IPS-15b (cell line): ENCODE measurements around the gene GRB7.

Experiments used
- H3K27me3 ChIP-seq: one replicate; pipeline ENCODE4 v1.6.1; 2013; ENCODE audit warnings: low read length; ENCODE audit not compliant: control insufficient read depth, insufficient read depth
- H3K36me3 ChIP-seq: one replicate; pipeline ENCODE4 v1.6.1; 2013; ENCODE audit warnings: low read length; ENCODE audit not compliant: control insufficient read depth, insufficient read depth
- H3K4me1 ChIP-seq: one replicate; pipeline ENCODE4 v1.6.1; 2013; ENCODE audit warnings: mild to moderate bottlenecking, low read length; ENCODE audit not compliant: control insufficient read depth, insufficient read depth
- H3K4me3 ChIP-seq: one replicate; pipeline ENCODE4 v1.5.1; 2013; ENCODE audit warnings: low read depth, low read length
- H3K9ac ChIP-seq: one replicate; pipeline ENCODE4 v1.6.1; 2013; ENCODE audit warnings: low read depth, mild to moderate bottlenecking, low read length
- H3K9me3 ChIP-seq: one replicate; pipeline ENCODE4 v1.6.1; 2013; ENCODE audit warnings: mild to moderate bottlenecking, low read length; ENCODE audit not compliant: control insufficient read depth, insufficient read depth

Gene GRB7

DNA sequence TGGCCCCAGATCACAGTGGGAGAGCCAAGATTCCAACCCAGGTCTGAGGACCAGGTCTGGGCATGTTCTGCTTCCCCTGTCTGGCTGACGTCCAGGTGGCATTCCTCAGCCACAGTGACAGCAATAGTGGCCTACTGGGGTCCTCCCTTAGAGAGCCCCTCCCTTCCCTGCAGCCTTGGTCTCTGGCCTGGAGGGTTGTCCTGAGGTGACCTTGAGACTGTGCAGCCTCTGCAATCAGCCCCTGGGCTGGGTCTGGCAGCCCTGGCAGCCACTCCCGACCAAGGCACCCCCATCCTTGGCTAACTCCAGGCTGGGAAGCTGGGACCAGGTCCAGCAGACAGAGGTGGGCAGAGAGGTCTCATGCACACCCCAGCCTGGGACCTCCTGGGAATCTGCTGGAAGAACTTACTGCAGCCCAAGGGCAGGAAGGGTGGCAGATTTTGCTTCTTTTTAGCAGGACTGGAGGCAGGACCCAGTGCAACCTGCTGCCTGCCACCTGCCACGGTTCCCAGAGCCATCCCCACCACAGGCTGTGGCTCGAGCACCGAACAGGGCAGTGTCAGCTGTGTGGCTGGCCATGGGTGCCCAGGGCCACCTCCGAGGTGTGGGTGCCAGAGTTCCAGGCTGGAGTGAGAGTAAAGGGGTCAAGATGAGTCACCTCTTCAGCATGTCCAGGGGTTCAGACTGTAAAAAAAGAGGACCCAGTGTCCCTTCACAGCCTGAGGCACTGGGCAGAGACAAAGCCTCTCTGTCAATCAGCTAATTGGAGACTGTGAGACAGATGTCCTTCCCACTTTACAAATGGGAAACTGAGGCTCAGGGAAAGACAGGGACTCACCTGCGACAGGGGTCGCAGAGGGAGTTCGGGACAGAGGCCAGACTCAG lies 12.6 kb downstream of the GRB7 start:
- H3K4me1 ChIP-seq = peaks cover 3% of the 10 kb centered on the region
- no peaks in the 10 kb centered on the region for H3K9me3 ChIP-seq
- H3K9ac ChIP-seq = no peak overlapping the region
- H3K27me3 ChIP-seq = no peaks in the 10 kb centered on the region
- H3K4me3 ChIP-seq = no peak overlapping the region
- H3K36me3 ChIP-seq = peaks cover 8% of the 10 kb centered on the region

DNA sequence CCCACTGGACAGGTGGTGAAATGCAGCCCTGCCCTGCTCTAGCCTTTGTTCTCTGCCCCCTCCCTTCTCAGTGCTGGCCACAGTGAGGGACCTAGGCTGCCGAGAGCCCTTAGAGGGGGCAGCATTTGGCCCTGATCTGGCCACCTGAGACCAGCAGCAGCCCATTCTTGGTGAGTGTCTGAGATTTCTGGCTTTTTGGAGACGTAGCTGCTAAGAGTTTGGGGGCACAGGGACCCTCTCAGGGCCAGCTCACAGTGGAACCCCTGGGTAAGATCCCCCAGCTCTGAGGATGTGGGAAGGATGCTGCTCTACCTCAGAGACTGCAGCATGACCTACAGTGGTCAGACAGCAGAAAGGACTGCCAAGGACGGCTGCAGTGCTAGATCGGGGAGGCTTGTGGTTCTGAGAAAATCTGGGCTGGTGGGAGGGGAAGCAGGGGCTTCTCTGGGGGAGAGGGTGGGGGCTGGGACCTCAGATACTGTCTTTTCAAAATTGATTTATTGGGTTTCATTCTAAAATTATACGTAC lies 13.3 kb downstream of the GRB7 start:
- Histone ChIP-seq H3K4me1 (peaks cover 8% of the 10 kb centered on the region), H3K27me3 (no peaks in the 10 kb centered on the region), H3K4me3 (no peak overlapping the region), H3K9ac (no peak overlapping the region), H3K9me3 (no peaks in the 10 kb centered on the region), H3K36me3 (peaks cover 1% of the 10 kb centered on the region)

DNA sequence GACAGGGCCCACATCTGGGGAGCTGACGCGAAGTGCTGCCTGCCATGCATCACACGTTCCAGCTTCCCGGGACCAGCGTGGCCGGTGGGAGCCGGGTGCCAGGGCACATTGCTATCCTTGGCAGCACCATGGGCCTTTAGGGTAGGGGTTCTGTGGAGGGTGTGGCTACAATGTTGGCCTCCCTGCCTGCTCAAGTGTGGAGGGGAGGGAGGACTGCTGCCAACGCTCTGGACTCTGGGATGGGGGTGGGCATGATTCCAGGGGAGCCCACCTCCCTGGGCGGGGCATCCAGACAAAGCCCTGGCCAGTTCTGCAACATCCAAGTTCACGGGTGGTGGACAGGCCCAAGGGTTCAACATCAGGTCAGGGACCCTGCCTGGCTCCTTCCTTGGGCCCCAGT lies 13.9 kb downstream of the GRB7 start:
- H3K36me3 ChIP-seq = no peaks in the 10 kb centered on the region
- H3K4me3 ChIP-seq = no peak overlapping the region
- H3K9me3 ChIP-seq = no peaks in the 10 kb centered on the region
- H3K27me3 ChIP-seq = peaks cover 3% of the 10 kb centered on the region
- peaks cover 12% of the 10 kb centered on the region for H3K4me1 ChIP-seq
- H3K9ac ChIP-seq = no peak overlapping the region

DNA sequence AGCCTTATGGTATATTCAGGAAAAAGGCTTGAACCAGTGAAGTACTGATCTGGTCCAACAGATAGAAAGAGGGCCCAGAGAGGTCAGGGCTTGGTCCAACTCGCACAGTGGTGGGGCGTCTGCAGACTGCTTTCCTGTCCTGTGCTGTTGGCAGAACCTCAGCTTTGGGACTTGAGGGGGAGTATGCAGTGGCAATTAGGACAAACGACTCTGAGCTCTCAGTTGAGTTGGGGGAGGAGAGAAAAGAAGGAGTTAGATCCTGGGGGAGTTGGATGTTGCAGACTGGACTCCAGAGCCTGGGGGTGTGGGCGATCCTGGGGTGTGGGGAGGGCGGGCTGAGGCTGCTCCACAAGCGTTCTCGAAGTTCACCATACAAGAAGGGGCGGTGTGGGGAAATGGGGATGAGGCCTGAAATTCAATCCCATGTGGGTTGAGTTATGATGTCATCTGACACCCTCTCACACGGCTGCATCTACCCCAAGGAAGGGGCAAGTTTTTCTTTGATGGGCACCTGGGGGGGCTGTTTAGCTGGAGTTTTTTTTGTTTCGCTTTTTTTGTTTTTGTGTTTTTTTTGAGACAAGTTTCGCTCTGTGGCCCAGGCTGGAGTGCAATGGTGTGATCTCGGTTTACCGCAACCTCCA lies 14.6 kb downstream of the GRB7 start:
- no peak overlapping the region for H3K4me3 ChIP-seq
- no peaks in the 10 kb centered on the region for H3K36me3 ChIP-seq
- H3K27me3 ChIP-seq = peaks cover 3% of the 10 kb centered on the region
- H3K9ac ChIP-seq = peak overlapping the region; percentile 24
- no peaks in the 10 kb centered on the region for H3K9me3 ChIP-seq
- peaks cover 12% of the 10 kb centered on the region for H3K4me1 ChIP-seq

DNA sequence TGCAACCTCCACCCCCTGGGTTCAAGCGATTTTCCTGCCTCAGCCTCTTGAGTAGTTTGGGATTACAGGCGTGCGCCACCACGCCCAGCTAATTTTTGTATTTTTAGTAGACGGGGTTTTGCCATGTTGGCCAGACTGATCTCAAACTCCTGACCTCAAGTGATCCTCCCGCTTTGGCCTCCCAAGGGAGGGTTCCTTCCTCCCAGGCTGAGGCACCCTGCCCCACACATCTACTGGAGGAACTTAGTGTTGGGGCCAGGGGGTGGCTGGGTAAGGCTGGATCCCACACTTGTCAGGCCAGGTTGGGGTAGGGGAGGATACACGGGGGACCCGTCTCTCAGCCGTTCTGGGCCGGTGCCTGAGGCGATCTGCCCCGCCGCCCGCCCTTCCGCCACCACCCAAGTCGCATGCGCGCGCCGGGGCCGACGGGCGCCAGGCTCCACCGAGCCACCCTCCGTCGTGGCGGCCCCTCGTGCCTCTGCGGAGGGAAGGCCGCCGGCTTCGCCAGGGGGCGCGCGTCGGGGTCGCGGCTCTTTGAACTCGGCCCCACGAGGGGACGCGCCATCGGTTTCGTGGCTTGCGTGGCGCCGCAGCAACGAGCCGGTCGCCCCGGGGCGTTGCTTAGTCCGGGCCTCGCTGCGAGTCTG lies 15.9 kb downstream of the GRB7 start:
- H3K4me3 ChIP-seq = peak overlapping the region; percentile 68
- peak overlapping the region; percentile 37 for H3K9ac ChIP-seq
- H3K9me3 ChIP-seq = no peaks in the 10 kb centered on the region
- peaks cover 6% of the 10 kb centered on the region for H3K27me3 ChIP-seq
- no peaks in the 10 kb centered on the region for H3K36me3 ChIP-seq
- peaks cover 13% of the 10 kb centered on the region for H3K4me1 ChIP-seq

DNA sequence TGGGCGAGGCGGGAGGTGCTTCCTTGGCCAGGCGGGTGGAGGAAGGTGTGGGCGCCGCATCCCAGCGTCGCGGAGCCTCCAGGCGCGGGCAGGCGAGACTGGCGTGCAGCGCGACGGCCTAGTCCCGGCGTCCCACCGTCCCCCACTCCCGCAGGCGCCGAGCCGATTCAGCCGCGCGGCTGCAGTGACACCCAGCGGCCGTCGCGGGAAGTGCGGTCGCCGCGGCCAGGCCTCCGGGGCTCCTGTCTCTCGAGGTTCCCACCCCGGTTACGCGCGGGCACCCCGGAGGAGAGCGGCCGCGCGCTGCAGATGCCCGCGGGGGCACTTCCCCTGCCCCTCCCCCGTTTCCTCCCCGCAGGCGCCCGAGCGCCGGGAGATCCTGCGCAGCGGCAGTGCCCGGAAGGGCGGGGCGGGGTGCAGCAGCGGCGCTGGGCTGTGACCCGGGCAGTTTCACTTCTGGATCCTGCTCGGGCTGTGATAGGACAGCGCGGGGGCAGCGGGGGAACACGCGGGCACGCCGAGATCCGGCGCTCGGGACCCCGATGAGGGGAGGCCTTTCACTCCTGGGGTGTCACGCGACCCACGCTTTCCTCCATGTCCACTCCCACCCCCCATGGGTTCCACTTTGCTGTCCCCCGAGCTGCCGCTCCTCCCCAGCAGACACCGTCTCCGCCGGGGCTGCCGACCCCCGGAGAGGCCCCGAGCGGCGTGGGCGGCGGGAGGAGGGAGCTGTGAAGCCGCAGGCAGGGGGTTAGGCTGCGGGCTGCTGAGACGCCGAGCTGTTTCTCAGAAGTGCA lies 16.6 kb downstream of the GRB7 start:
- Histone ChIP-seq H3K9ac (peak overlapping the region; percentile 41), H3K4me1 (peaks cover 13% of the 10 kb centered on the region)

DNA sequence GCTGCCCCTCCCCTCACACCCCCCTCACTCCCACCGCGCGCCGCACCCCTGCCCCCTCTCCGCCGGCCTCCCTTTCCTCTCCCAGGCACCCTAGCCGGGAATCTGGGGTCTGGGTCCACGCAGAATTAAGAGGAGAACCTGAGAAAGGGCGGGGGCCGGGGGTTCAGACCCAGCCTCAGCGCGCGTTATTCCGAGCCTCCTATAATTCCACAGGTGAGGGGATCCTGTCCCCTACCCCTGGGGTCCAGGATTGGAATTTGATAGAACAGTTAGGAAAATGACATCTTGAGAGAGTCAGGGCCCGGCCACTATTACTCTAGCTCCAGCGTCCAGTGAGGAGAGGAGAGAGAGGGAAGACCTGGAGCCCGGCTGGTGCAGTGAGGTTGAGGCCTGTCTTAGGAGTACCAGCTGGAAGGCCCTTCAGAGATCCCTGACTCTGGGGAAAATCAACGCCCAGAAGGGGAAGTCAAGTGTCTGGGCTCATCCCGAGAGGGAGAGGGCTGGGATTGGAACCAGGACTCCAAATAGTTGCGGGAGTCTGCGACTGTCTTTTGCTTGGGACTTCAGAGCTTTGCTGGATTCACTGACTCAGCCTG lies 17.3 kb downstream of the GRB7 start:
- H3K27me3 ChIP-seq = peaks cover 6% of the 10 kb centered on the region
- H3K4me1 ChIP-seq = peaks cover 13% of the 10 kb centered on the region
- no peak overlapping the region for H3K9ac ChIP-seq
- H3K9me3 ChIP-seq = no peaks in the 10 kb centered on the region
- no peaks in the 10 kb centered on the region for H3K36me3 ChIP-seq
- peak overlapping the region; percentile 68 for H3K4me3 ChIP-seq

More for the DNA sequence above, 16.6 kb downstream of the GRB7 start:
- Histone ChIP-seq H3K27me3 (peaks cover 6% of the 10 kb centered on the region), H3K36me3 (no peaks in the 10 kb centered on the region), H3K4me3 (peak overlapping the region; percentile 68), H3K9me3 (no peaks in the 10 kb centered on the region)

DNA sequence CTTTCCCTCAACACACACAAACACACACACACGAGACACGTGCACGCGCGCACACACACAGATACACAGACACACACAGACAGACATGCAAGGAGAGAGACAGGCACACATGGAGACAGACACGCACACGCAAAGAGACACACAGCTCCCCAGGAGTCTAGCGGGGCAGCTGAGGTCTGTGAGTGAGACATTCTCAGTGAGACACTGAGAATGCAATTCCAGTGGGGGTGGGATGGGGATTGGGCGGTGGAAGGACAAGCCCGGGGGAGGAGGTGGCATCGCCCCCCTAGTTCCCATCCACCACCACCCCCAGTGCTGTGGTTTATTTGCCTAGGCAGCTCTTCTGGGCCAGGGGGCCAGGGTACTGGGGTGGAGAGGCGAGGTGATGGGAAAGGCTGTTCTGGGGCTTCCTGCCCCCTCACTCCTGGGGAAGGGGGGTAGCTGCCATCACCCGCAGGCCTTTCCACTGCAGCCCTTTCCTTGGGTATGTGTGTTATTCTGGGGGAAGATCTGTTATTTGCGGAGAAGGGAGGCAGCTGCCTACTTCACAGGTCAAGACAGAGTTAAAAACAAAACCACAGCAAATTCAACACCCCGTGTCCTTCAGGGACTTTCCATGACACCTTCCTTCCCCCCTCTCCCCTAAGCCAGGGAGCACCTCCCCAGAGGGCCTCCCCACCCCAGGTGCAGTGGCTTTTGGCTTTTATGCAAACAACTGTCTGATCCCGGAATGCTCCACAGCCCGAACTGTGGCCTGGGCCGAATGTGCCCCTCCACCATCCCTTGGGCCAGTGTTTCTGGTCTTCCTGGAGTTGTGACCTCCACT lies 18.0 kb downstream of the GRB7 start:
- Histone ChIP-seq H3K27me3 (peaks cover 6% of the 10 kb centered on the region), H3K4me1 (peaks cover 13% of the 10 kb centered on the region), H3K9ac (no peak overlapping the region), H3K36me3 (no peaks in the 10 kb centered on the region), H3K4me3 (no peak overlapping the region), H3K9me3 (no peaks in the 10 kb centered on the region)

DNA sequence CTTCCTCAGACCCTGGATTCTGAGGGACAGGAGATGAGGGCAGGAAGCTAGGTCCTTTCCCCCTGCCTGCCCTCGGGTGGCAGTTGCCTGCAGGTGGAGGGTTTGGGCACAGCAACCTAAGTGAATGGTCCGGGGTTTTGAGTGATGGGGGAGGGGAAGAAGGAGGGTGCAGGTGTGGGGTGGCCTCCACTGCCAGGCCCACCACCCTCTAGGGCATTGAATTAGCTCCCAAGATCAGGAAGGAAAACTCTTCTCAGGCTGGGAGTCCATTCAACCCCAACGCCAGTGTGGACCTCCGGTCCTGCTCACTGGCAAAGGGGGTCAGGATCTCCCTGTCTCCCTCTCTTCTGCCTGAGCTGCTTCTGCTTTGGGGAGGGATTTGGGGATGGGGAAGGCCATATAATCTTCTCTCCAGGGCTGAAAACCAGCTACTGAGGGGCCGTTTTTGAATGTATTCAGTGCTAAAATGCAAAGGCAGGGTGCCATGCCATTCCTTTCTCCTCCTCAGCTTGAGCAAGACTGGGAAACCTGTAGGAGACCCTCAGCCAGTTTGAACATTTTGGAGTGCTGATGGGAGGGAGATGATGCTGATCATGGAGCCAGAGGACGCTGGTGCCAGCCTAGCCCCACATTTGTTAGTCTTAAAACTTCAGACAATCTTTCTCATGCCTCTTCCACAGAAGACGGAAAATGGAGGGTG lies 18.8 kb downstream of the GRB7 start:
- Histone ChIP-seq H3K9ac (no peak overlapping the region), H3K36me3 (no peaks in the 10 kb centered on the region), H3K4me3 (no peak overlapping the region), H3K4me1 (peaks cover 13% of the 10 kb centered on the region), H3K9me3 (no peaks in the 10 kb centered on the region), H3K27me3 (peaks cover 6% of the 10 kb centered on the region)

DNA sequence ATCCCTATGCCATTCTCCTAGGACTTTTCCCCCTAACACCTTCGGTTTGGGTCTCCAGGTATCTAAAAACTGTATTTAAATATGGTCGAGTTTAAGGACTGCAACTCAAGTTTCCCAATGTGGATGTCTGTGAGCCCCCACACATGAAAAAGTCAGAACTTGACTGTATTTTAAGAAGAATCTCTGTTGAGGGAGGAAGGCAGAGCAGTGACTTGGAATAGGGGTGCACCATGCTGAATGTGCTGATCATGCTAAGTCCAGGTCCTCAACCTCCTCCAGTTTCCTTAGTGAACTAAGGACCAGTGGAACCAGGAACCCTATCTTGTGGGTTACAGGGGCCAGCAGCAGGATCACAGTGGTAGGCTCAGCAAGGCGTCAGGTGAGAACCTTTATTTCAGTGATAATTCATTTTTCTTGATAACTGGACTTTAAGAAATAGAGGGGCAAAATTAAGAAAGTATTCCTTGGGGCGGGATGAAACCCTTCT lies 19.5 kb downstream of the GRB7 start:
- H3K27me3 ChIP-seq = peaks cover 6% of the 10 kb centered on the region
- no peak overlapping the region for H3K4me3 ChIP-seq
- H3K9ac ChIP-seq = no peak overlapping the region
- no peaks in the 10 kb centered on the region for H3K9me3 ChIP-seq
- peaks cover 12% of the 10 kb centered on the region for H3K4me1 ChIP-seq
- no peaks in the 10 kb centered on the region for H3K36me3 ChIP-seq
